ENCODE data around the gene NID2. TPM values are rescaled to one million over a fixed set of nuclear protein-coding genes. Genes with fewer than 3 reads are reported as not detected.

NID2 gene
- 1.2 and 2.3 TPM in 2 replicates for polyA plus RNA-seq (2014; cell fraction: cytosol; rRNA removed)
- polyA plus RNA-seq (2014; cell fraction: nucleus; rRNA removed), result 2.9 and 4.2 TPM in 2 replicates

GRCh38 chr14:52068615-52069306, at the start of gene NID2:
TSS of gene NID2 (minus strand) at chr14:52069059. CDS start at chr14:52068994, 65 bp downstream.
- DNase-seq (ENCODE audit: low spot score), result peak; percentile 83

GRCh38 chr14:52117111-52117832, 48.4 kb upstream of the NID2 start:
- DNase-seq (ENCODE audit: low spot score), result no peak

DNA sequence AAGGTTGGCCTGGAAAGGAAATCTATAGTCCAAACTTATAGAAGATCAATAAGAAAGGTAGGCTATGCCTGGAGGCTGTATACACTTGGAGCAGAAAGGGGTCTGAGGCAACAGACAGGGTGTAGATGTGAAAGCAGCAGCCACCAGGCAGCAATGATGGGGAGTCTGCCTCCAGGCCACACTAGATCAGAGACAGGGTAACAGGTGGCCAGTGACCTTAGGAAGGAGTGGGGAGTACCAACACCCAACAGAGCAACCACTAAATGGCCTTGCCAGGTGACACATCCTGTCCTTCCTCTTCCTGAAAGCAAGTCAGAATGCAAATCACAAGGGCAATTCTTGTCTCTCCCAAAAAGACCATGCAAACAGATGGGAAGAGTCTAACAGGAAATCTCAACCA, 46.4 kb upstream of the NID2 start:
- DNase-seq (ENCODE audit: low spot score), result no peak

DNA sequence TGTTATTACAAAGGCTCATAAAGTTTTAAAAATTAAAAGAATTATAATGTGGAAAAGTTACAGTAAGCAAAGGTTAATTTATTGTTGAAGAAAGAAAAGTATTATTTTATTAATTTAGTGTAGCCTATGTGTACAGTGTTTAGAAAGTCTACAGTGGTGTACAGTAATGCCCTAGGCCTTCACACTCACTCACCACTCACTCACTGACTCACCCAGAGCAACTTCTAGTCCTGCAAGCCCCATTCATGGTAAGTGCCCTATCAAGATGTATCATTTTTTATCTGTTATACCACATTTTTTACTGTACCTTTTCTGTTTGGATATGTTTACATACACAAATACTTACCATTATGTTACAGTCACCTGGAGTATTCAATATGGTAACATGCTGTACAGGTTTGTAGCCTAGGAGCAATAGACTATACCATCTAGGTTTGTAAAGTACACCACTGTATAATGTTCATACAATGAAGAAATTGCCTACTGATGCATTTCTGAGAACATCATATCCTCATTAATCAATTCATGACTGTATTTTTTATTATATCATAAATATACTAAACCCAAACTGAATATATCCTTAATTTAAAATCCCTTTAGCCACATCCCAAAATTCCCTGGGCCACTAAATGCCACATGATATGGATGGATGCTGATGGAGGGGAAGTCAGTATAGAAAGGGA, 43.6 kb upstream of the NID2 start:
- DNase-seq (ENCODE audit: low spot score), result no peak

DNA sequence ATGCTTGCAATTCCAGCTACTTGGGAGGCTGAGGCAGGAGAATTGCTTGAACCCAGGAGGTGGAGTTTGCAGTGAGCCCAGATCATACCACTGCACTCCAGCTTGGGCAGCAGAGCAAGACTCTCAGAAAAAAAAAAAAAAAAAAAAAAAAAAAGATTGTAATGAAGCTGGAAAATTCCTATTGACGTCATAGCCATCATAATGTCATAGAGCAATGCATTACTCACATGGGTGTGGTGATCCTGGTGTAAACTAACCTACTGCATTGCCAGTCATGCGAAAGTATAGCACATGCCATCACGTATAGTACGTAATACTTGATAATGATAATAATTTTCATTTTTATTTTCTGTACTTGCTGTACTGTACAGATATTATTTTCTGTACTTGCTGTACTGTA, 42.7 kb upstream of the NID2 start:
- no peak for DNase-seq (ENCODE audit: low spot score)

DNA sequence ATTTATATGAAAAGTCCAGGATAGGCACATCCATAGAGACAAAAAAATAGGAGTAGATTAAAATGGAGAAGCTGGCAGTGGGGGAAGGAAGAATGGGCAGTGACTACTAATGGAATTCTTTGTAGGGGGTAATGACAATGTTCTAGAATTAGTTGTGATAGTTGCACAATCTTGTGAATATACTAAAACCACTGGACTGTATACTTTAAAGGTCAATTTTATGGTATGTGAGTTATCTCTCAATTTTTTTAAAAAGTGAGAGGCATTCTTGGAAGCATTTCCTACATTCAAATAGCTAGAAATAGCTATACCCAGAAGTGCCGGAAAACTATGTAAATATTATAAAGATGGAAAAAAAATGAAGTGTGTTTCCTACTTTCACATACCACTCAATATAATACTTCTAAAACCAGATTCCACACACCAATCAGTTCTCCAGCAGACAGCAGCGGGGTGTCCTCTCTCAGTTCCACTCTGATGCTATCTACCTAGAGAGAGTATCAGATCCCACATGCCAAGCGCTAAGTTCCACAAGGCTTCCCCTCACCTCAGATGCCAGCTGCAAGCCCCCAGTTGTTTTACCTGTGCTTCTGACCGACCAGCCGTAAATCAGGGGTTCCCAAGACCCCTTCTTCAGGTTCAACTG, 41.7 kb upstream of the NID2 start:
- no peak for DNase-seq (ENCODE audit: low spot score)

DNA sequence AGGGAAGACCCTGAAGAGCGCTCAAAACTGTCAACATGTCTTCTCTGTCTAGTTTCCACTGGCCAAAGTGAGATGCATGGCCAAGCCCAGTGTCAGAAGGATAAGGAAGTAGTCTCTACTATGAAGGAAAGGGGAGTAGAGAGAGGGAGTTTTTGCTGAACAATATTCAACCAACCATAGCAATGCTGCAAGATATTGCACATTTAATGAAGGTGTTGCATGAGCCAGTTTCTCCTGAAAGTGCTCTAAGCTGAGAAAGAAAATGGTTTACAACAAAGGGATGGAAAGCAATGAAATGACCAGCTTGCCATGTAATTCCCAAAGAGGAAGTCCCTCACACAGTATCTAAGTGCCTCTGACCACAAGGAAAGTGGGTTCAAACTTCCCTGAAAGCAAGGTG, 40.0 kb upstream of the NID2 start:
- no peak for DNase-seq (ENCODE audit: low spot score)

- no peak for DNase-seq (ENCODE audit: low spot score)
Measured at GRCh38 chr14:52106840-52107239, 38.0 kb upstream of the NID2 start.

- no peak for DNase-seq (ENCODE audit: low spot score)
Measured at GRCh38 chr14:52103416-52103815, 34.6 kb upstream of the NID2 start.

DNA sequence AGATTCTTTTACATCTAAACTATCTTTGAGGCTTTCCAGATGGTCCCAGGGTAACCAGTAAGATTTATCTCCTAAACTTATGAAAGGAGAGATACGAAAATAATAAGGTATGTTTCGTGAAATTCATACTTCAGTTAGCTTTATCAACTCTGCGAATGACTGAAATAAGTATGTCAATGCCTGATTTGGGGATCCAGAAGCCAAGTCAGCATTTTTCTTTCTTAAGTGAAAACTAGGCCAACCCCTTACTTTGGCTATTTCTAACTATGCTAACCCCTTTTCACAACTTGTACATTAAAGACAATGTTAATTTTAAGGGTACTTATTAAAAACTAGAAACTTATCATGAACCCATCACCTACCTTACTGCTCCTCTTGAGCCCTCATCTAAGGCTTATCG, 26.9 kb upstream of the NID2 start:
- no peak for DNase-seq (ENCODE audit: low spot score)

GRCh38 chr14:52095336-52095735, 26.5 kb upstream of the NID2 start:
- no peak for DNase-seq (ENCODE audit: low spot score)

- DNase-seq (ENCODE audit: low spot score), result no peak
Measured at GRCh38 chr14:52094546-52095271, 25.9 kb upstream of the NID2 start.

GRCh38 chr14:52091928-52092327, 23.1 kb upstream of the NID2 start:
- no peak for DNase-seq (ENCODE audit: low spot score)

DNA sequence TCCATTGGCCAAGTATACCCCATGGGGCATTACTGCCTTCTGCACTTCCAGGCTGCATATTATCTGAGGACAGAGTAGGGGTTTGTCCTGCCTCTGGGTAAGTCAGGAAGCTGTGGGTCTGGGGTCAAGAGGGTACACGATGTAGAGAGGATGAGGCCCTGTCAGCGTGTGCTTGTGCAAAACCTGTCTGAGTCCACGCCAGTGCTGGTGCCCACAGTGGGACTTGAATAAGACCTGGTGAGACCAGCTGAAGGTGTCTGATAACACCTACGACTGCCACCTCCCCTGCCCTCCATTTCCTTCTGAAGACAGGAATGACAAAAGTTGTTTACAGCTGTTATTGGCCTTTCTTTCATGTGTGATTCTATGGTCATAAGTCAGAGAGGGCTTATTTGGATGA, 22.1 kb upstream of the NID2 start:
- no peak for DNase-seq (ENCODE audit: low spot score)

GRCh38 chr14:52089218-52089617, 20.4 kb upstream of the NID2 start:
- DNase-seq (ENCODE audit: low spot score), result no peak

GRCh38 chr14:52086711-52087110, 17.9 kb upstream of the NID2 start:
- no peak for DNase-seq (ENCODE audit: low spot score)

DNA sequence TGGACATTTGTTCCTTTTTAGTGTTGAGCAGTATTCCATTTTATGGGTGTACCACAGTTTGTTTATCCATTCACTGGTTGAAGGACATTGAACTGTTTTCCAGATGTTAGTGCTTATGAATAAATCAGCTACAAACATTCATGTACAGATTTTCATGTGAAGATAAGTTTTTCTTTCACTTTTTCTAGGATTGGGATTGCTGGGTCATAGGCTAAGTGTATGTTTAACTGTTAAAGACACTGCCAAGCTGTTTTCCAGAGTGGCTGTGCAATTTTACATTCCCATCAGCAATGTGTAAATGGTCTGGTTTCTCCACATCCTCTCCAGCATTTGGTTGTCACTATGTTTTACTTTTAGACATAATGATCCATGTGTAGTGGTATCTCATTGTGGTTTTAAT, 14.0 kb upstream of the NID2 start:
- DNase-seq (ENCODE audit: low spot score), result no peak

GRCh38 chr14:52081964-52082363, 13.1 kb upstream of the NID2 start:
- no peak for DNase-seq (ENCODE audit: low spot score)

DNA sequence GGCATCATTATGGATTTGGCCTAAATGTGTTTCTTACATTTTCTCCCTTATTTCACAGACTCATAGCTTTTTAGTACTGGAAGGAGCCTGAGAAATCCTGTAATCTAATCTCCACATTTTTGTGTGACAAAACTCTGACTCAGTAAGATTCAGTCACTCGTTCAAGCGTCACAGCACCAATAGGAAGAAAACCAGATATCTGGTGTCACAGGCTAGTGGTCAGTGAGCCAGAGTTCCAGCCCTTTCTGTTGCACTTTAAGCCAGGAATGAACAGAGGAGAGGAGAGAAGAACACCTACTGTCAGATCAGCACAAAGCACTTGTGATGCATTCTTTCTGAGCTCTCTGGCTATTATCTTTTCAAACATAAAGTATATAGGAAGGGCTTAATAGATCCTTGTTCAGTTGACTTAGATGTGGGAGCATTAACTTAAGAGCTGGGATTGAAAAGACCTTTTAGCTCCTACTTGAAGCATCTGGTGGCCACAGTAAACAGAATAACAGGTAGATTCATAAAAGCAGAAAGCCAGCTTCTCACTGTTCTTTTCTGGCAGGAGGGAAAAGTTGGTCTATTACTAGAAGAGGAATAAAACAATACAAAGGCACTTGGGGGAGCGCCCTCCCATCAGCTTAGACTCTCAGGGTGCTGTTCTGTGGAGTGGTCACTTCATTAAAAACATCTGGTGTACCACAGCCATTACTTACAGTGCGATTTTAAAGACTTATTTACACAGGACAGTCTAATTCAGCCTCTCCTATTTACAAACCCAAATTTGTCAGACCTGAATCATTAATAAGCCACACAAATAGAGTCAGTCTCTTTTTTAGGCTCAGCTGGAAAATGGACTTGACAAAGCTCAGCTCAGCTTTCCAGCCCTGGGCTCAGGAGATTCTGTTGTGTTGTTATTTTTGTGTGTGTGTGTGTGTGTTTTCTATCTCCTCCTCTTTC, 12.2 kb upstream of the NID2 start:
- DNase-seq (ENCODE audit: low spot score), result no peak

DNA sequence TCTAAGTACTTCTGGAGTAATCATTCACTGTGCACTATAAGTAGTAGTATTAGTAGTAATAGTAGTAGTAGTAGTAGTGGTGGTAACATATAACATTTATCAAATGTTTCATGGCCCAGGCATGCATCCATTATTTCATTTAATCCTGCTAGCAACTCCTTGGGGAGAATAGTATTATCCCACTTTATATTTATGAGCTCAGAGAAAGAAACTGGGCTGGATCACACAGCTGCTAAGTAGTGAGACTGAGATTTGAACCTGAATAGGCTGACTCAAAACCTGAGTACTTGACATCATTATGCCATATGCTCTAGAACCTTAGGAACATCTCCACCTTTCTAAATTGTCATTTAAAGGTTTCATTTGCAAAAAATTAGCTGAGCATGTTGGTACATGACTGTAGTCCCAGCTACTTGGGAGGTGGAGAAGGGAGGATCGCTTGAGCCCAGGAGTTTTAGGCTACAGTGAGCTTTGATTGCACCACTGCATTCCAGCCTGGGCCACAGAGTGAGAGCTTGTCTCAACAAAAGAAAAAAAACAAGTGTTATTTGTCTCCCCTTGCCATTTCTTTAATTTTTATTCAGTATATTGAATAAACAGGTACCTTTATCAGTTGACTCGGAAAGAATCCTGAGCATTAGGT, 11.4 kb upstream of the NID2 start:
- DNase-seq (ENCODE audit: low spot score), result no peak

All from SK-N-DZ (cell line).